Gastroesophageal sphincter (tissue), 3 donors: ENCODE data around the gene SSC5D.

Source experiments
- EP300 ChIP-seq: sonication (generic); formaldehyde crosslinking; IDR thresholded peaks from one replicate; pipeline ENCODE4 v1.6.1; 2017; ENCODE audit warnings: antibody characterized with exemption, mild to moderate bottlenecking
- POLR2A ChIP-seq, 2 donors: fragments of 450-650 bp; IDR thresholded peaks; one replicate each; pipeline ENCODE4 v1.6.1; 2017; ENCODE audit warnings: antibody characterized with exemption in 2 of 2, mild to moderate bottlenecking in 2 of 2, moderate library complexity in 1 of 2
- POLR2AphosphoS5 ChIP-seq: sonication (generic); formaldehyde crosslinking; IDR thresholded peaks from one replicate; pipeline ENCODE4 v1.6.1; 2017; ENCODE audit warnings: antibody characterized with exemption
- TF ChIP-seq, protein P1 (sequence below), 4 experiments: fragments of 200-600 bp in 2 of 4; fragments of 450-650 bp in 2 of 4; sonication (generic) in 1 of 4; IDR thresholded peaks; one replicate each; pipeline ENCODE4 v1.5.1; 2017 to 2019; ENCODE audit warnings: antibody characterized with exemption in 4 of 4, mild to moderate bottlenecking in 2 of 4, moderate library complexity in 2 of 4

DNA sequence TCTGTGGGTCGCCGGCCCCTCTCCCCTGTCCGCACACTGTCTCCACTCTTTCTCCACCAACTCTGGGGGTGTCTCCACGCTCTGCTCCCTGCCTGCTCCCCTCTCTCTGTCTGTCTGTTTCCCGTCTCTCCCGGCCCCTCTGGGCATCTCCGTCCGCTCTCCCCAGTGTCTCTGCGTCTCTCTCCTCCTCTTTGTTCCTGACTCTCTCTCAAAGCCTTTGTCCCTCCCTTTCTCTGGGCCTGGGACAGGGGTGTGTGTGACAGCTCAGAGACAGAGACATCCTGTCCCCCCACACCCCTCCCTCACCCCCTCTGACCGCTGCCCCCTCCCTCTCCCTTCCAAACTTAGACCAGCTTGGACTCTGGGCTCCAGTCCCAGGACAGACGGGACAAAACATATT is 57.8 kb downstream of the SSC5D start:
- TF ChIP-seq, protein P1, sequence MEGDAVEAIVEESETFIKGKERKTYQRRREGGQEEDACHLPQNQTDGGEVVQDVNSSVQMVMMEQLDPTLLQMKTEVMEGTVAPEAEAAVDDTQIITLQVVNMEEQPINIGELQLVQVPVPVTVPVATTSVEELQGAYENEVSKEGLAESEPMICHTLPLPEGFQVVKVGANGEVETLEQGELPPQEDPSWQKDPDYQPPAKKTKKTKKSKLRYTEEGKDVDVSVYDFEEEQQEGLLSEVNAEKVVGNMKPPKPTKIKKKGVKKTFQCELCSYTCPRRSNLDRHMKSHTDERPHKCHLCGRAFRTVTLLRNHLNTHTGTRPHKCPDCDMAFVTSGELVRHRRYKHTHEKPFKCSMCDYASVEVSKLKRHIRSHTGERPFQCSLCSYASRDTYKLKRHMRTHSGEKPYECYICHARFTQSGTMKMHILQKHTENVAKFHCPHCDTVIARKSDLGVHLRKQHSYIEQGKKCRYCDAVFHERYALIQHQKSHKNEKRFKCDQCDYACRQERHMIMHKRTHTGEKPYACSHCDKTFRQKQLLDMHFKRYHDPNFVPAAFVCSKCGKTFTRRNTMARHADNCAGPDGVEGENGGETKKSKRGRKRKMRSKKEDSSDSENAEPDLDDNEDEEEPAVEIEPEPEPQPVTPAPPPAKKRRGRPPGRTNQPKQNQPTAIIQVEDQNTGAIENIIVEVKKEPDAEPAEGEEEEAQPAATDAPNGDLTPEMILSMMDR (IDR thresholded peaks at IDR 0.05), result no peak
- TF ChIP-seq POLR2A (IDR thresholded peaks at IDR 0.05), result no peak
- TF ChIP-seq EP300, result no peak
- TF ChIP-seq POLR2AphosphoS5, result no peak
